NCI-H1694 (cell line): Measurements from ENCODE around the gene PCNX1.

ENCODE experiments used
- DNase-seq: peaks from one replicate; lab custom pipeline; 2025; lab: John Stamatoyannopoulos, UW

The PCNX1 gene

DNA sequence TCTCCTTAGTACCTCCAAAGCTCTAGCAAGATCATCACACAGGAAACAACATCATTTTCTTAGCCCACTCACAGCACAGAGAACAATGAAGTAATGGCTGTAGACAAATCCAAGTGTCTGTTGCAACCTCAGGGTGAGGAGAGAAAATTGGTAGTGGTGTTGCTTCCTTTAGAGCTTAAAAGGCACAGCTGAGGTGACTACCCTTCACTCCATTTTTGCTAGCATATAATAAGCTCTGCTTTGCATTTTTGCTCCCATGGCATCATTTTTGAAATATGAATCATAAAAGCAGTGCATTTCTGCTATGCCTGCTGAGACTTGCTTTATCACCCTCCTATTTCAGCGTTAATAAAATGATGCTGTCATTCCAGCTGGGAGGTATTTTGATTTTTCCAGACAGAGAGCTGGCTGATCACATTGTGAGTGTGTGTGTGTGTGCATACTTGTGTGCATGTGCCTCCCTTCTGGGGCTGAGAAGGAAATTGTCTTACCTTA is 18.5 kb upstream of the PCNX1 start:
- peak; percentile 51 for DNase-seq

DNA sequence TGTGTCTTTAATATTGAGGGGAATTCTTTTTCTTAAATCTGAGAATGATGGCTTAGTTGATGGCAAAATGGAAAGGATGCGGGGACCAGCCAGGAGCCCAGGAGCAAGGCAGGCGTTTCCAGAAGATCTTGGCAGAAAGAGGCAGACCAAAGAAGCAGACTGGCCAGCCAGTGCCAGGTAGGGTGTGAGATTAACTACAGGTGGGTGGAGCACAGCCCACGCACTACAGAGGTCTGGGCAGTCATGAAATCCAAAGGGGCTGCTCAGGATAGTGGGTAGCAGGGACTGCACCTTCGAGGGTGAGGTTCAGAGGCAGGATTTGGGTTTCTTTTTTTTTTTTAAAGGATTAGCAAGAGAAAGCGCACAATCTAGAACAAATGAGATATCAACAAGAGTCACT is 17.7 kb upstream of the PCNX1 start:
- DNase-seq = no peak

DNA sequence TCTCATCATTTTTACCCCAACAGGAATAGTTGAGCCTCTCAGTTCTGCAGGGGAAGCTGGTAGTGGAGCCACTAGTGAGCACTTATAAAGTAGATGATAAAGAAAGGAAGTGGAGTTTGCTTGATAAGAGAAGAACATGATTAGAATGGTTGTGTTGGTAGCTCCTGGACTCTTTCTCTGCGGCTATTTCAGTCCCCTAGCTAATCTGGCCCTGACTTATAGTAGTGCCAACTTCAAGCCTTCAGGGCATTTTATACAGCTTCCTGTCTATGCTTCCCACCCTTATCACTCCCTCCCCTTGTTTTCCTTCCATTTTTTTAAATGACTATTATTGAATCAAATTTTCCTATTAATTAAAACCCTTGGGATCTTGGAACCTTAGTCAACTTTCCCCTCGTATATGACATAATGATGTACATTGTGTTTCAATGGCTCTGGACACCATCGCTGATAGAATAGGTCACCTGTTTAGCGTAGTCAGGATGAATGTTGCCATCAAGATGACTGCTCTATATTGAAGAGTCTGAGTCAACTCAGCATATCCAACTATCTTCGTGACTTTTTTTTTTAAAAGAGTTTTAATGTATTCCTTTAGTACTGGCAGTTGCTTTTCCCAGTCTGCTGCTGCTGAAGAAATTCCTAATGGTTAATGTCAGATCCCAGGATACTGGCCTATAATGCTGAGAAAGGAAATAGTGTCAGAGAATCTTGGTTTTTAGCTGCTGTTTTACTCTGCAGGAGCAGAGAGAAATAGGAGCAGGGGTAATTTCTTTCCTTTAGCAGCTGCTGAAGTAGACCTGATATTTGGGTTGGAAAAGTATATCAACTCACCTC is 16.2 kb upstream of the PCNX1 start:
- no peak for DNase-seq

DNA sequence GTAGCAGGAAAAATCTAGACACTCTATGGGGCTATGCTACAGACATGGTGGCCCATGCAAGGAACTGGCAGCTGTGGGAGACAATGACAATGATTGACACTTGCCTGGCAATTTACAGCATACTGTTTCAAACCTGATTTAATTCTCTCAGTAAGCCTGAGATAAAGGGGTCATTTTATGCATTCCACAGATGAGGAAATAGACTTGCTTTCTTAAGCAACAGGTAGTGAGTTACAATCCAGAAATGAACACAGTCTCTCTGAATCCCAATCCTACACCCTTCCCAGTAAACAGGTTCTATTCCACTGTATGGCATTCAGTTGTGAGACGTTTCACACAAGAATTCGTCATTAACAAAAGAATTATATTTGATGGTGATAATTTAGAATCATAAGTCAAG is 15.5 kb upstream of the PCNX1 start:
- DNase-seq = no peak

DNA sequence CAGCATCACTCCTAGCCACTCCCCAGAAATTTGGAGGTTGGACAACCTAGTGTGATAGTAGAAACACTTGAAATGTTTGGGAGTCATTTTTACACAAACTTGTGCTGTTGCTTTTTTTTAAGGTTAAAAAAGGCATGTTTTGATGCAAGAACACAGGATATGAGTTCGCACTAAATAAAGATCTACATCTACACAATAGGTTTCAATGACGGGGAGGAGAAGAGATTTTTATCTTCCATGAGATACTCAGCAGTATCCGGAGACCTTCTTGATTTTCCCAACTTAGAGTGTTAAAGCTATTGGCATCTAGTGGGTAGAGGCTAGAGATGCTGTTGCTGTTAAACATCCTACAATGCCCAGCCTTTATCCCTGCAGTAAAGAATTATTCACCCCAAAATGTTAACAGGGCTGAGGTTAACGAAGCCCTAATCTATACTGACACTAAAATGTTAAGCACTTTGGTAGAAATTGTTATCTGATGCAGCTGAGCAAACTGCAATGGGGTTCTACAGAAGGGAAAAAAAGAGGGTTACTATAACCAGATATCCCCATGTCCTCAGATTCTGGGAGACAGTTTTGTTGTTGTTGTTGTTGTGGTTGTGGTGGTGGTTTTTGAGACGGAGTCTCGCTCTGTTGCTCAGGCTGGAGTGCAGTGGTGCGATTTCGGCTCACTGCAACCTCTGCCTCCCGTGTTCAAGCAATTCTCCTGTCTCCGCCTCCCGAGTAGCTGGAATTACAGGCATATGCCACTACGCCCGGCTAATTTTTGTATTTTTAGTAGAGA is 14.0 kb upstream of the PCNX1 start:
- DNase-seq = no peak

DNA sequence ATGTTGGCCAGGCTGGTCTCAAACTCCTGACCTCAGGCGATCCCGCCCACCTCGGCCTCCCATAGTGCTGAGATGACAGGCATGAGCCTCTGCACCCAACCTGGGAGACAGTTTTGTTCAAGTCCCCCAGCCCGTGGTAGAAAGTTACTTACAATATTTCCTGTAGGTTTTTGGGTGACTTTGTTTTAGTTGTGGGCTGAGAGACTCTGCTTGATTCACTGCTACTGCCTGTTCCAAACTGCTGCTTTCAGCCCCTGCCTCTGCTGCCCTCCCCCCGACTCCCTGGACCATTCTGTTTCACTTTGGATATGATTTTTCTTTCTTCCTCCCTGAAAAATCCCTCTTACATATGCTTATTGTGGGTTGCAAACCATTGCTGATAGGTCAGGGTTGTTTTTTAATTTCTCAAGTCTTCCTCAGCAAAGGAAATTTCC is 13.4 kb upstream of the PCNX1 start:
- DNase-seq = no peak

DNA sequence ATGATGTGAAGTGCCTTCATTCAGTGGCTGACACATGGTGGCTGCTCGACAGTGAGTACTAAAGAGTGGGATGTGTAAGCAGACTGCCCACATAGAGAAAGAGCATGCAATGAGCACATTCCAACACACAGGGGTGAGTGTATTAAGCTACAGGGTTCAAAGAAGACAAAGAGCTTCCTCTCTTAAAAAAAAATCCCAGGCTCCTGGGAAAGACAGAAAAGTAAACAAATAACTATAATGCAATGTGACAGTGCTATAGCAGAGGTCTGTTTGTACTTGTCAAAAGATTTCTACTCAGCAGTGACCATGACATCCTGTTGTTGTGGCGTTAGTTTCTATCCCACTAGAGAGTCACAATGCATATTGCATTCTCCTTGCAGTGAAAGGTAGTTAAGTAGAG is 12.4 kb upstream of the PCNX1 start:
- no peak for DNase-seq

DNA sequence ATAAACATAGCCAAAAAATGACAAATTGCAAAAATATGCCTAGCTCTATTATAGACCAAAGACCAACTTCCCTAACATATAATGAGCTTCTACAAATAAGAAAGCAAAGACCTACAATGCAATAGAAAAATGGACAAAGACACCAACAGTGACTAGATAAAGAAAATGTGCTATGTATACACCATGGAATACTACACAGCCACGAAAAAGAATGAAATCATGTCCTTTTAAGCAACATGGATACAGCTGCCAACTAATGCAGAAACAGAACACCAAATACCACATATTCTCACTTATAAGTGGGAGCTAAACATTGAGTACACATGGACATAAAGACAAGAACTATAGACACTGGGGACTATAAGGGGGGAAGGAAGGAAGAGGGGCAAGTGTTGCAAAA is 10.9 kb upstream of the PCNX1 start:
- DNase-seq = no peak

DNA sequence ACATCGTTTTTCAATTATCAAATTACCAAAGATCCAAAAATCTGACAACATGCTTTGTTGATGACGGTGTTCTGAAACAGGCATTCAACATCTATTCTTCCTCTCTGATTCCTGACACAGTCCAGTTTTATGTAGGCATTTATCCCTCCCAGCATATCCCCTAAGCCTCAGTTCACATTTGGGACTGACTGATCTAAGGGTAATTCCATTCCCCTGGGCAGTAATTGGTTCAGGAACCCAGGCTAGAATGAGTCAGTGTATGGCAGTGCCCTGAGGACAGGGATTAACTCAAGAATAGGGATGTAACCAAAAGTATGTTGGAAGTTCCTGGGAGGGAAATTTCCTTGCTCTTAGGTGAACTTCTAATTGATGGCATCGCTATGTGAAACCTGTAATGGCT is 10.3 kb upstream of the PCNX1 start:
- no peak for DNase-seq

DNA sequence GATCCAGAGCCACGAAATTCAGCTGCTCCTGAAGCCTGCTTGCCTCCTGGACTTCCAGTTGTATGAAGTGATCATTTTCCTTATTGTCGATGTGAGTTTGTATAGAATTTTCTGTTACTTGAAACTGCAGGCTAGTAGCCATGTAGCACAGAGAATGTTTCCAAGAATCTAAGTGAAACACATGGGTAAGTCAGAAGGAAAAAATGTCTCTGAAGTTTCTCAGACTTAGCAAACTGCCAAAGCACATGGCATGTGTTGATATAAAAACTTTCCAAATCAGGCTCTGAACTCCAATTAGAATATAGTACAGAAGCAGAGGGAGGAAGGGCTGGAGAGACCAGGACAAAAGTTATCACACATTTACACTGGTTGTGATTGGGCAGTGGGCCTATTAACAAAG is 9.8 kb upstream of the PCNX1 start:
- no peak for DNase-seq

DNA sequence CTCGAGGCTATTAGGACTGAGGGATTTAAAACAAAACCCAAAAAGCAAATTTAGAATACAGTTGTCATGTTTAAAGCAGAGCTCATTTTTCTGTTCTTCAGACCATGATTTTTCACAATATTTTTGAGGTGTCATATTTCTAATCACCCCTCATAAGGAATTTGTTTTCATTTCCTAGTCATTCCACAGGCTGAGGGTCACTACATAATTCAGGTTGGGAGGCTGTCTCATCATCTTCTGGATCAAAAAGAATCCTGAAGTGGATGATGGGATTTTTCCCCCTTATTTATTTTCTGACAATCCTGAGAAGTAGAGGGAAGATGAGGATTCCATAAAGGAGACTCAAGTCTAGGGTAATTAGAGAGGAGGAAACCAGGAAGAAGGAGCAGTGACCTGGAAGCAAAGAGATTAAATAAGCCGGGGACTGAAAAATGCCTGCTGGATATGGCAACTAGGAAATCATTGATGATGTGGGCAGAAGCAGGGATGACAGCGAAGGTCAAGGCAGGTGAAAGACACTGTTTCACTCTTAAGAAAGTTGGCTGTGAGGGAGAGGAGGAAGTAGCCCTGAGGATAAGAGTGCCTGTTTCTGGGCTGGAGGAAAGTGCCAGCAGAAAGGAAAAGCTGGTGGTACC is 9.0 kb upstream of the PCNX1 start:
- DNase-seq = no peak

DNA sequence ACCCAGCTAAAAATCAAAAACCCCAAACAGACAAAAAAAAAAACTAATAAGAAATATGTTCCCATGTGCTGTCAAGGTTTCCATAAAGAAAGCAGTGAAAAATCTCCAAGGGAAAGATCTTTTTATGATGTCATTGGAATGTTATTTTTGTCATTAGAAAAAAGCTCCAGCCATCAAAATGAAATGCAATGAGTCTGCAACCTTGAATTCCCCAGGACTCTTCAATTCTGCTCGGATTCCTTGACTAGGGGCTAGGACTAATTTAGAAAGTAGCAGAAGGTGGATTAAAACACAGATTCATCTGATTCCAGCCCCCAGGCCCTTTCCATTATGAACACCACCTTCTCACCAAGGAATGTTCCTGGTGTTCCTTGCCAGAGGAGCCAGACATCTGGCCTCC is 6.0 kb upstream of the PCNX1 start:
- DNase-seq = no peak

DNA sequence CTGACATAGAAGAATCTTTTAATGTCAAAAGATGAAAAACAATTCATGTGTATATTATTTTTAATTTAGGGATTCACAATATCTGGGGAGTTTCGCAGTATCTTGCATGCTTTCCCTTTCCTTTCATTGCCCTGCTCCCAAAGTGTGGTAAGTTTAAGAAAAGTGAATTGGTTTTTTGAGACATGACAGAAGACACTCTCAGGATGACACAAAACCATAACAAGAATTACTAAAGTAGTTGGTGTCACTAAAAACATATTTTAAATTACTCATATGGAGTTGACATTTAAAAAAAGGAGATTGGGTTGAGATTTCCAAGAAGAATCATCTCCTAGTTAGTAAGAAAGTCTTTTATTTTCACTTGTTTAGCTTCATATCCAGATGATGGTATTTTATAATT is 5.1 kb upstream of the PCNX1 start:
- DNase-seq = no peak

DNA sequence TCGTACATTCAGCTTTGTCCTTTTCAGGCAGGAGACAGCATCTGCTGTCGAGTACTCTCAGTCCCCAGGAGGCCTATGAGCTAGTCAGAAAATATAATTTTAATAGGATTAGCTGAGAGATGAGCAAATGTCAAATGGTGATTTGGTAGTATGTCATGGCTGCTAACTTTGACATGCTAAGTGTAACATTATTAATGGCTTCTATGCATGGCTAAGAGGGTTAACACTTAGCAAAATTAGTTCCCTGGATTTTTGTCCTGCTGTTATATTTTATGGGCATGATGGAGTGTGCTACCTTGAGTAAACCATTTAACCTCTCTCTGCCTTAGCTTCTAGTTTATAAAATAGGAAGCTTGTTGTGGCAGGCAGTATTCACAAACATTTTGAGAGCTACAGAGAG is 2.9 kb upstream of the PCNX1 start:
- DNase-seq = no peak

DNA sequence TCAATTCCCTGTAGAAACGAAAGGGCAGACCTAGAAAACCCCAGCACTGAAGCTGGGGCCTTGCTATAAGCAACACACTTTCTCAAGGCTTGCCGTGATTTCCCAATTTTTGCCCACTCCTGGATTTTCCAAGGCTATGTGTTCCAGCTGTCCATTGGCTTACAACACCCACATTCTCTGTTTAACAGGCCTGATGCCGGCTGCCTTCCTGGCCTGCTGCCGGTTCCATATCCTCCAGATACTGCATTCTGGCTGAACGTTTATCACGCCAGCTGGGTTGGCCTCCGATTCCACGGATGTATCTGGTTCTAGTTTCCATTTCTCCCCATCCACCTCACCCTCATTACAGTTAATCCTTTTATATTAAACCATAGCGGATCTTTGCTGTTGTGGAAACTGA is 2.0 kb upstream of the PCNX1 start:
- peak; percentile 93 for DNase-seq

DNA sequence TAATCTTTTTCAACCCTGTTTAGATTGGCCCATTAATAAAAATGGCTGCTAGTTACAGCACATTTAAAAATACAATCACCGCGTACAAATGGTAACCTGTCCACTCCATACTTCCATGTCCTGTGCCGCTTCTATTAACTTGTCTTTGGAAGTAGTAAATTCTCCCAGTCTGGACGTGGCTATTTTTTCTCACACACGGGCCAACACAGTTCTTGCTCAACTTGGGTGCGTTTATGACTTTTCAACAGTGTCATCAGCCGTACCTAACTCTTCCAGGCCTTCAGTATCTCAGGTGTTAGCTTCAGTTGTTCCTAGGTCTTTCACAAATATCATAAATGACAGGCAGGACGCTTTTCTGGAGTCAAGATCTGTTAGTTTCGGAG is 475 bp upstream of the PCNX1 start:
- no peak for DNase-seq

DNA sequence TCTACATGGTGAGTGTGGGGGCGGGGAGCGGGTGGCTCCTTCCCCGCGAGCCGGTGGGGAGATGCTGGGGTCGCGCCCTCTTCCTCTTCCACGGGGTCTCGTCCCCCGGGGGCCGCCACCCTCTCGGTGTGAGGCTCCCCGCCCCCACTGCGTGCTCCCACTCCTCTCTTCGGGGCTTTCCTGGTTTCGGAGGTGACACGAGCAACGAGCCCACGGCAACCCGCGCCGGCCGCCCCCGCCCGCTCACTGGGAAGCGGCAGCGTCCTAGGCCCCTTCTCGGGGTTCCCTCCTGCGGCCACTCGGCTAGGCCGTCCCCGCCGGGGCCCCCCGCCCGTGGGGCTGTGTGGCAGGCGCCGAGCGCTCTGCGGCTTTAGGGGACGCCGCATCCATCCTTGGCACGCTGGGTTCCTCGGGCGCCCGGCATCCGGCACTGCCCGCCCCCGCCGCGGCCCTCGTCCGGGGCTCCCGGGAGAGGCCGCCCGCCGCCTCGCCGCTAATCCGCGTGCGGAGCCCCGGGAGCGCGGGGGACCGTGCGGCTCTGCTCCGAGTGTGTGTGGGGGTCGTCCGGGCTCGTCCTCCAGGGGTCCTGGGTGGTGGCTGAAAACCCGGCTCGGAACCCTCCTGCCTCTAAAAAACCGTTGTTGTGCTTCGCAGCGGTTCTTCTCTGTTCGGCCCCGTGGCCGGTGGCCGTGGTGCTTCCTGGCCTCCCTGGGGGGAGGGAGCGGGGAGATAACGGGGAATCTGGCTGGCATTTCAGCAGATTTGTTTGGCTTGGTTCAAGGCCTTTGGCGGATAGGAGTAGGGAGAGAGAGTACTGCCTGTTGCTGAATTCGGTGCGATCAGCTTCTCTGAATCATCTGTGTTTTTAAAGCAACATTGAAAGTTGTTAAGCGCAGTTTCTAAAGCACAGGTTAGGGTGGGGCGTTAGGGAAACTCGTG is 1.0 kb downstream of the PCNX1 start:
- peak; percentile 41 for DNase-seq

DNA sequence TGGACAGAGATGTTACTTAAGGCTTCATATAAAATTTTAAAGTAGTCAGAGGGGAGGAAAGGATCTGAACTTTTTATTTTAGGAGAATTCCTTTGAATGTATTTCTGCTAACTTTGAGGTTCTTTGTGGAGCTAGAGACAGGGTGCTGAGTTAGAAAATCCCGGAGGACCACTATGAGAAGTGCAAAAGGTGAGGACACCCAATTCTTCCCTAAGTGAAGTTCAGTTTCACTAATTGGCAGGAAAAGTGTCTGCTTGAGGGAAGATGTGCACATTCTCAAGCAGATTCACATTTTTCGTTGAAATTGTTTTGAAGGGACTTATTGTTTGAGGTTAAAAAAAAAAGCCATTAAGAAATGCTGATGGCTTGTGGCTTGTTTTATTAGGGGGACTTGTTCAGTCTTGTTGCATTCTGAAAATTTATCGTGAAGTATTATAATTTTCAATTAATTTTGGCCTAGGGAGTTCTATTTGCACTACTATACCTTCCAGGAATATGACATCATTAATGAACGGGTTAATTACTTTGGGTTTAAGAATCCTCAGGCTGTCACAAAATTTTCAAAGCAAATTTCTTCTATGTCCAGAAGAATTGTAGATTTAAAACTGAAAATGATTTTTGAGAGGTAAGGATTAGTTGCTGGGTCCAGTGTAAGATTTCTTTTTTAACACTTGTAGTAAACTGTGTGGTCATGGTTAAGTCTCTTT is 1.8 kb downstream of the PCNX1 start:
- DNase-seq = no peak

DNA sequence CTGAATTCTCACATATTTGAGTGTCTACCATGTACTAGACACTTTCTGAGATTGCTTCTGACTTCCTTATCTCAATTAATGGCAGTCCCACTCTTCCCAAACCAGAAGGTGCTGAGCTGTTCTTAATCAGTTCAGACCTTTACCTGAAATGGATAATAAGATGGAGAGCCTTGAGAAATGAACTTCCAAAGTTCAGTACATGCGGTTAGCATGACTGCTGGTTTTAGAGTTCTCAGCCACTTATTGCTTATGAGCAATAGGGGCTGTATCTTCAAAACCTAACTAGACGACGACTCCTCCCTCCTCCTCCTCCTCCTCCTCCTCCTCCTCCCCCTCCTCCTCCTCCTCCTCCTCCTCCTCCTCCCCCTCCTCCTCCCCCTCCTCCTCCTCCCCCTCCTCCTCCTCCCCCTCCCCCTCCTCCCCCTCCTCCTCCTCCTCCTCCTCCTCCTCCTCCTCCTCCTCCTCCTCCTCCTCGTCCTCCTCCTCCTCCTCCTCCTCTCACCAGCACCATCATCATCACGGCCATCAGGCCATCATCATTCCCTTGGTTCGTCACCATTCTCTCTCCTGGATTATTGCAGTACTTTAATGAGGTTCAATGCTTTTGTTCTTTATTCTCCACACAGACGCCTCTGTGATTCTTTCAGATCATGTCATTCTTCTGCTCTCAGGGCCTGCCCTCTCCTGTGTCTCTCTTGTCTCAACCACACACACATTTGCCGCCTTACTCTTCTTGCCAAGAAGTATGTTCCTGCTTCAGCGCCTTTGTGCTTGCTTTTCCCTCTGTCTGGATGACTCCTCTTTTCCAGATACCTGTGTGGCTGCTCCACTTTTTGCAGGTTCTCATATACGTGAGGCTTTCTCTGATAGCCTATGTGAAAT is 2.7 kb downstream of the PCNX1 start:
- DNase-seq = no peak

DNA sequence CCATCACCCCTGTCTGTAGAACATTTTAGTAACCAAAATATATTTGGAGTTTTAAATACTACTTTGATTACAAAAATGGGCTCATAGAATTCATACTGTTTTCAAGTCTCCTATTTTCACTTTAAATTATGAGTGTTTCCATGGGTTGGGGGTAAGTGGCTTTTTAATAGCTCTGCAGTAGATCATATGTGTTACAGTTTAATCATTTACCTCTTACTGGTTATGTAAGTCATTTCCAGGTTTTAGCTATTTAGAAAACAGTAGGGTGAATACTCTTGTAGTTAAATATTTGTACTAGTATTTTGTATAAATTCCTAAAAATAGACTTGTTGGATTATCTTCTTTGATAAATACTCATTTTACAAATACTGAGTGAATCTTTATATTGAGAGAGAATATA is 8.2 kb downstream of the PCNX1 start:
- no peak for DNase-seq
